ENCODE measurements around the gene TNRC18. TPM values are rescaled to one million over a fixed set of nuclear protein-coding genes. Genes with fewer than 3 reads are reported as not detected.

The TNRC18 gene
- total and polyA plus RNA-seq, 9 of the 15 experiments (the other 6 are each of a cell fraction or from before 2014, with no cell fraction given) = 0.03 to 43.2 (median 18.0) TPM

- TF ChIP-seq HDAC2 (IDR thresholded peaks at IDR 0.05) (0 out of 2 replicates have a peak, but pooled peaks have one; percentile 27), CBX3 (IDR thresholded peaks at IDR 0.05; ENCODE audit: borderline replicate concordance in 1 of 2, low read length in 2 of 2) (peak in 1 of 2 experiments; percentile 69; a peak in 1 of 3 replicates), IRF9 (tag; IDR thresholded peaks at IDR 0.05) (no peak), E2F4 (CRISPR knock-in tag; IDR thresholded peaks at IDR 0.05; ENCODE audit: low read depth) (no peak), RBM25 (IDR thresholded peaks at IDR 0.05; ENCODE audit: low read depth, low read length, severe bottlenecking) (peak; percentile 63), TRIM28 (IDR thresholded peaks at IDR 0.05) (peak; percentile 84)
Measured at GRCh38 chr7:5433181-5433580, 9.5 kb upstream of the TNRC18 start (continued).

GRCh38 chr7:5432691-5433090, 9.1 kb upstream of the TNRC18 start:
- H3K9me3 ChIP-seq (replicated peaks; ENCODE audit: control insufficient read depth, insufficient read depth, low read depth, low read length) = no peaks in the 10 kb centered on the region
- POLR2A ChIA-PET = interaction anchor here (1.2 kb wide), 1 partner anchor 11 kb away, joined by 3 read pairs; no protein-coding TSS in a partner anchor

More at GRCh38 chr7:5432691-5433090, 9.1 kb upstream of the TNRC18 start:
- intact Hi-C loops (cut with micrococcal nuclease) (no loop called here), in situ Hi-C loops (cut with MboI) (no loop called here)
- CTCF ChIA-PET (ENCODE audit: low intra/inter-chr PET ratio) = no interaction called here
- no peak for DNase-seq (ENCODE audit: extremely low read depth in 1 of 4, low spot score in 3 of 4)
- H3K4me1 ChIP-seq (replicated peaks in 1 of 2; ENCODE audit: control insufficient read depth in 2 of 2, insufficient read depth in 2 of 2, low read length in 2 of 2) = peaks cover 29 to 38% of the 10 kb centered on the region in 2 experiments
- H3K36me3 ChIP-seq (ENCODE audit: control insufficient read depth, insufficient read depth, low read length) = no peaks in the 10 kb centered on the region
- BruUV-seq (replicated peaks) = no TSS peak
- TF ChIP-seq ZBTB8A (IDR thresholded peaks at IDR 0.05; ENCODE audit: partially characterized antibody) = no peak
- TF ChIP-seq ZNF121 (CRISPR knock-in tag; conservative IDR thresholded peaks at IDR 0.05) = peak; percentile 75
- no peak for TF ChIP-seq MAFF (IDR thresholded peaks at IDR 0.05; ENCODE audit: low read length)
- H3K4me3 ChIP-seq = no peak overlapping the region
- no peak for ATAC-seq
- H3K79me2 ChIP-seq (ENCODE audit: control insufficient read depth, insufficient read depth, low read length) = peaks cover 25% of the 10 kb centered on the region
- H2AFZ ChIP-seq (ENCODE audit: low read depth, low read length) = no peak overlapping the region
- H3K27ac ChIP-seq (ENCODE audit: extremely low read depth, low read depth, low read length) = no peak overlapping the region
- no peak overlapping the region for H3K9ac ChIP-seq (ENCODE audit: insufficient read depth in 1 of 2, low read depth in 2 of 2, low read length in 2 of 2)
- no peaks in the 10 kb centered on the region for H3K27me3 ChIP-seq (ENCODE audit: control insufficient read depth in 2 of 2, insufficient read depth in 2 of 2, low read length in 2 of 2)
- no peaks in the 10 kb centered on the region for H3K9me1 ChIP-seq (ENCODE audit: control insufficient read depth, insufficient read depth, low read length)
- no peak for FAIRE-seq
- H3K4me2 ChIP-seq (ENCODE audit: insufficient read depth, low read length) = no peak overlapping the region
- H4K20me1 ChIP-seq (replicated peaks; ENCODE audit: control insufficient read depth, insufficient read depth, low read length) = 0 out of 2 replicates have a peak, but pooled peaks cover 3% of the 10 kb centered on the region
- 49% methylated on average over 3 of the region's 3 CpGs for WGBS (ENCODE audit: insufficient coverage, low coverage, missing lambda C conversion rate)
